HepG2 (cell line): ENCODE data around the gene LCORL. TPM values are rescaled to one million over a fixed set of nuclear protein-coding genes. Genes with fewer than 3 reads are reported as not detected.
A peak's percentile ranks its signal among the peaks of the same experiment; 100 is the strongest.

Experiments used
- ATAC-seq: fragments of 200-7000 bp; cut with Tn5 transposase; 3 replicates; pipeline ENCODE4 v1.9.1; 2020; ENCODE audit warnings: mild to moderate bottlenecking, moderate library complexity
- BruUV-seq: library from RNA; stranded (reverse); fragments of 400-500 nt; replicated peaks from 2 replicates; lab custom pipeline; 2021; lab: Mats Ljungman, UMichigan
- CTCF ChIA-PET: fragments of 300-600 bp; formaldehyde crosslinking; extraction: SDS; loops from one replicate; lab custom pipeline; 2021; ENCODE audit warnings: low total read pairs, inconsistent platforms, low intra/inter-chr PET ratio; lab: Yijun Ruan, JAX
- POLR2A ChIA-PET: fragments of 350-600 bp; sonication (Branson Sonifier 250); formaldehyde crosslinking; loops from one replicate; lab custom pipeline; 2020; ENCODE audit warnings: antibody characterized with exemption, inconsistent platforms; lab: Yijun Ruan, JAX
- DNase-seq: peaks from one replicate; pipeline ENCODE4 v3.0.0-alpha.2; 2015; ENCODE audit warnings: low spot score
- FAIRE-seq: peaks from 3 replicates; lab custom pipeline; 2011; peaks lifted over from hg19 to GRCh38; lab: Jason Lieb, UNC
- H2AFZ ChIP-seq: one replicate; pipeline ENCODE4 v1.6.1; 2011; ENCODE audit warnings: low read length, inconsistent platforms
- H3K27ac ChIP-seq: fragments of 300-600 bp; 3 replicates; pipeline ENCODE4 v1.8.0; 2011; ENCODE audit warnings: mixed run types, mild to moderate bottlenecking, mixed read lengths, low read length, inconsistent platforms; ENCODE audit not compliant: insufficient read depth; ENCODE audit errors: extremely low read length
- H3K27me3 ChIP-seq, 2 experiments: fragments of 200-600 bp in 1 of 2; 2 replicates in 1 of 2; 3 replicates in 1 of 2; pipeline versions ENCODE4 v1.6.0 to v1.8.0; 2011; ENCODE audit warnings: low read length in 2 of 2, mild to moderate bottlenecking in 2 of 2, moderate library complexity in 2 of 2, inconsistent platforms in 1 of 2; ENCODE audit not compliant: insufficient read depth in 2 of 2, control insufficient read depth in 1 of 2
- H3K36me3 ChIP-seq, 2 experiments: fragments of 200-600 bp in 1 of 2; replicated peaks in 1 of 2; 2 replicates in 1 of 2; 3 replicates in 1 of 2; pipeline versions ENCODE4 v1.5.1 to v1.8.0; 2011; ENCODE audit warnings: low read length in 2 of 2, inconsistent platforms in 1 of 2; ENCODE audit not compliant: insufficient read depth in 2 of 2, control insufficient read depth in 1 of 2
- H3K4me1 ChIP-seq: 2 replicates; pipeline ENCODE4 v1.5.1; 2012; ENCODE audit warnings: low read length, inconsistent platforms; ENCODE audit not compliant: insufficient read depth
- H3K4me2 ChIP-seq: 2 replicates; pipeline ENCODE4 v1.6.0; 2011; ENCODE audit warnings: low read depth, low read length, inconsistent platforms
- H3K4me3 ChIP-seq, 3 experiments: fragments of 200-600 bp in 1 of 3; sonication (generic), shearing (Covaris generic) in 1 of 3; replicated peaks in 1 of 3; 2 replicates each; pipeline ENCODE4 v1.5.1; 2011 to 2016; ENCODE audit warnings: low read length in 3 of 3, inconsistent platforms in 2 of 3, low read depth in 2 of 3, mild to moderate bottlenecking in 2 of 3, control low read depth in 1 of 3, mixed read lengths in 1 of 3; ENCODE audit not compliant: insufficient read depth in 1 of 3
- H3K79me2 ChIP-seq: one replicate; pipeline ENCODE4 v1.6.1; 2011; ENCODE audit warnings: low read length, inconsistent platforms; ENCODE audit not compliant: insufficient read depth
- H3K9ac ChIP-seq: 2 replicates; pipeline ENCODE4 v1.6.0; 2011; ENCODE audit warnings: mild to moderate bottlenecking, low read depth, low read length, inconsistent platforms; ENCODE audit not compliant: insufficient read depth
- H3K9me3 ChIP-seq: 2 replicates; pipeline ENCODE4 v1.5.1; 2012; ENCODE audit warnings: mild to moderate bottlenecking, low read length
- H4K20me1 ChIP-seq: 2 replicates; pipeline ENCODE4 v1.6.0; 2011; ENCODE audit warnings: inconsistent platforms, mild to moderate bottlenecking, low read length, moderate library complexity; ENCODE audit not compliant: insufficient read depth
- CREB1 ChIP-seq, 2 experiments: fragments of 450-650 bp in 1 of 2; IDR thresholded peaks; 2 replicates each; pipeline ENCODE4 v1.6.1; 2016 to 2017; ENCODE audit warnings: control low read depth in 1 of 2, mild to moderate bottlenecking in 1 of 2, missing compliant biosample characterization in 1 of 2, missing genetic modification characterization in 1 of 2
- NFE2L2 ChIP-seq: fragments of 150-350 bp; IDR thresholded peaks from 2 replicates; pipeline ENCODE4 v1.6.1; 2014; ENCODE audit warnings: low read length
- SIX4 ChIP-seq: sonication (generic); formaldehyde crosslinking; IDR thresholded peaks from 2 replicates; pipeline ENCODE4 v1.4.0; 2020; ENCODE audit warnings: missing genetic modification reagents
- ZFYVE20 ChIP-seq: sonication (generic); formaldehyde crosslinking; IDR thresholded peaks from 2 replicates; pipeline ENCODE4 v1.8.0; 2023; ENCODE audit warnings: low read depth, mild to moderate bottlenecking, moderate library complexity, missing genetic modification reagents, borderline replicate concordance
- ZNF776 ChIP-seq: sonication (generic); formaldehyde crosslinking; IDR thresholded peaks from 2 replicates; pipeline ENCODE4 v1.4.0; 2020; ENCODE audit warnings: mild to moderate bottlenecking, missing genetic modification reagents
- WGBS: methylation state at CpG from one replicate; pipeline ENCODE4 v1.1.6; 2017; ENCODE audit warnings: low lambda C conversion rate; 5-methylcytosine and 5-hydroxymethylcytosine counted together
- in situ Hi-C: cut with HindIII; loops from 2 replicates; pipeline ENCODE4 v1.10.0; 2017; ENCODE audit warnings: low pct_unique_long_range_greater_than_20kb; ENCODE audit not compliant: extremely low pct_ligation_motif_present
- intact Hi-C: fragments of 100-400 bp; cut with micrococcal nuclease; formaldehyde crosslinking; loops from one replicate; pipeline ENCODE4 v1.10.0; 2022; ENCODE audit not compliant: unreplicated experiment
- polyA plus RNA-seq, 8 experiments: library from polyadenylated mRNA; depleted of rRNA in 3 of 8; stranded (reverse) in 7 of 8; unstranded in 1 of 8; fragments of >200 nt; fragmentation: Illumina TruSeq in 4 of 8; extraction: Trizol in 4 of 8; gene quantifications; 2 replicates each; pipeline versions ENCODE4 v1.2.1 to v1.2.3, GENCODE V29; 2011 to 2016; ENCODE audit warnings: low read depth in 4 of 8, missing spikeins in 1 of 8, mixed read lengths in 1 of 8; ENCODE audit not compliant: insufficient read depth in 1 of 8
- total RNA-seq, 5 experiments: library from RNA; depleted of rRNA; stranded (reverse); fragments of >200 nt; fragmentation: Illumina TruSeq; extraction: Trizol; gene quantifications; 2 replicates each; pipeline ENCODE4 v1.2.3, GENCODE V29; 2016; ENCODE audit warnings: low read depth in 1 of 5
- TF ChIP-seq, protein P1 (sequence below): sonication (generic); formaldehyde crosslinking; IDR thresholded peaks from 2 replicates; pipeline ENCODE4 v1.4.0; 2020; ENCODE audit warnings: missing genetic modification reagents, borderline replicate concordance

The LCORL gene
- total and polyA plus RNA-seq, 2 of the 13 experiments (the other 11 are each of a cell fraction or from before 2014, with no cell fraction given): 5.3 to 14.5 TPM

DNA sequence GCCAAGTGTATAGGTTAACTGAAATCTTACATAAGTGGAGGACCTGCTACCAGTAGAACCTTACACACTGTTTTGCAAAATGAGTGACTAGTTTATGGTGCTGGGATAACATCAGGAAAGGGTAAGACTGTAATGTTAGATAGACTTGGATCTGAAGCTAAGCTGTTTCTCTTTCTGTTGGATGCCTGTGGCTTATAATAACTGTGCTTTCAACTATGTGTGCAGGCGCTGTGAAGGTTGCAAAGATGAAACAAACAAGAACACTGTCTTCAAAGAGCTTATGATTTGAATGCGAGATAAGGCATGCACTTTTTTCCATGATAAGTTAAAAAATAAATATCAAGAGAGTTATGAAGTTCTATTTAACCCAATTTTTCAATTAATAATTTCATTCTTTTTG is 34.5 kb upstream of the LCORL start (continued):
- TF ChIP-seq, protein P1, sequence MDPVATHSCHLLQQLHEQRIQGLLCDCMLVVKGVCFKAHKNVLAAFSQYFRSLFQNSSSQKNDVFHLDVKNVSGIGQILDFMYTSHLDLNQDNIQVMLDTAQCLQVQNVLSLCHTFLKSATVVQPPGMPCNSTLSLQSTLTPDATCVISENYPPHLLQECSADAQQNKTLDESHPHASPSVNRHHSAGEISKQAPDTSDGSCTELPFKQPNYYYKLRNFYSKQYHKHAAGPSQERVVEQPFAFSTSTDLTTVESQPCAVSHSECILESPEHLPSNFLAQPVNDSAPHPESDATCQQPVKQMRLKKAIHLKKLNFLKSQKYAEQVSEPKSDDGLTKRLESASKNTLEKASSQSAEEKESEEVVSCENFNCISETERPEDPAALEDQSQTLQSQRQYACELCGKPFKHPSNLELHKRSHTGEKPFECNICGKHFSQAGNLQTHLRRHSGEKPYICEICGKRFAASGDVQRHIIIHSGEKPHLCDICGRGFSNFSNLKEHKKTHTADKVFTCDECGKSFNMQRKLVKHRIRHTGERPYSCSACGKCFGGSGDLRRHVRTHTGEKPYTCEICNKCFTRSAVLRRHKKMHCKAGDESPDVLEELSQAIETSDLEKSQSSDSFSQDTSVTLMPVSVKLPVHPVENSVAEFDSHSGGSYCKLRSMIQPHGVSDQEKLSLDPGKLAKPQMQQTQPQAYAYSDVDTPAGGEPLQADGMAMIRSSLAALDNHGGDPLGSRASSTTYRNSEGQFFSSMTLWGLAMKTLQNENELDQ (CRISPR knock-in tag): no peak
- TF ChIP-seq ZNF776: no peak

DNA sequence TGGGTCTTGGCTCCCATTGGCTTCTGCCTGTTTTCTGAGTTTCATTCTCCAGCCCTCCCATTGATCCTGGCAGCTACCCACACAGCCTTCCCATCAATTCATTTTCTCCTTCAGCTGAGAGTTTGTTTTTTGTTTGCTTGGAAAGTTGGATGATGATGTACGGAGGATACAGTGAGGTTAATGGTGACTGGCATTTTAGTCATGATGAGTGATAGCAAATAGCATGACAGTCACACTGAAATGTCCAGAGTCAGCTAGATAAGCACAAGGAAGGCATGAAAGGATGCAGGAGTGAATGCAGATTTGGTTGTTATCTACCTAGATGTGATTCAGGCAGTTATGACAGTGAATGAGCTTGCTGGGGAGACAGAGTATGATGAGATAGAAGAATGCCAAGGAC is 30.6 kb upstream of the LCORL start:
- DNase-seq (no peak), FAIRE-seq (no peak)
- intact Hi-C loops: no loop called here
- H3K4me3 ChIP-seq: no peak overlapping the region
- TF ChIP-seq NFE2L2: 0 out of 2 replicates have a peak, but pooled peaks have one; percentile 9
- TF ChIP-seq CREB1 (IDR thresholded peaks at IDR 0.05): 0 out of 2 replicates have a peak, but pooled peaks have one; percentile 21
- TF ChIP-seq CREB1 (CRISPR knock-in tag; IDR thresholded peaks at IDR 0.05): no peak
- TF ChIP-seq SIX4 (CRISPR knock-in tag): no peak
- TF ChIP-seq ZFYVE20 (CRISPR knock-in tag): no peak
- TF ChIP-seq, all 625 proteins: peak for 2
- H3K9me3 ChIP-seq: no peaks in the 10 kb centered on the region
- CTCF ChIA-PET: no interaction called here
- POLR2A ChIA-PET: no interaction called here
- H3K9ac ChIP-seq: no peak overlapping the region
- H3K36me3 ChIP-seq: no peaks in the 10 kb centered on the region
- H4K20me1 ChIP-seq: no peaks in the 10 kb centered on the region
- WGBS: 5% methylated on average over 1 of the region's 1 CpG
- BruUV-seq: no TSS peak
- H2AFZ ChIP-seq: no peak overlapping the region
- H3K4me2 ChIP-seq: no peak overlapping the region
- in situ Hi-C loops: no loop called here
- no peaks in the 10 kb centered on the region for H3K4me1 ChIP-seq
- no peaks in the 10 kb centered on the region for H3K27me3 ChIP-seq
- H3K79me2 ChIP-seq: no peaks in the 10 kb centered on the region
- ATAC-seq: no peak
- no peak overlapping the region for H3K27ac ChIP-seq
